Measurements from ENCODE around the gene EDIL3.

DNA sequence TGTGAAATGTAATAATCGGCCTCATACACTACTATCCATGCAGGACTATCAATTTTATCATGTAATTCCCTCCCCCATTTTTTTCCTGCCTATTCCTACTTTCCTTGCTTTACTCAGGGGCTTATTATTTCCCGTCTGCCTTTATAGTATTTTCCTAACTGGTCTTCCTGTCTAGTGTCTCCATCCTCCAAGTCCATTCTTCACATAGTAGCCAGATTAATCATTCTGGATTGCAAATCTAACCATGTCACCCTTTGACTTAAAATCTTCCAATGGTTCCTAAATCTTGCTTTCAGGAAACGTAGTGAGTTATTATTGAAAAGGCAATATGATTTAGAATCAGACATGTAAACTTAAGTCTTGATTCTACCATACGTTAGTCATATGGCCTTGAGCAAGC lies 356.6 kb downstream of the EDIL3 start:
- no peak for TF ChIP-seq CTCF (IDR thresholded peaks at IDR 0.05)
- no peak for TF ChIP-seq POLR2A (IDR thresholded peaks at IDR 0.05)
